ENCODE data around the gene GPR45. TPM values are rescaled to one million over a fixed set of nuclear protein-coding genes. Genes with fewer than 3 reads are reported as not detected.

GPR45 gene
- total and polyA plus RNA-seq, 9 of the 15 experiments (the other 6 are each of a cell fraction or from before 2014, with no cell fraction given) = not detected

DNA sequence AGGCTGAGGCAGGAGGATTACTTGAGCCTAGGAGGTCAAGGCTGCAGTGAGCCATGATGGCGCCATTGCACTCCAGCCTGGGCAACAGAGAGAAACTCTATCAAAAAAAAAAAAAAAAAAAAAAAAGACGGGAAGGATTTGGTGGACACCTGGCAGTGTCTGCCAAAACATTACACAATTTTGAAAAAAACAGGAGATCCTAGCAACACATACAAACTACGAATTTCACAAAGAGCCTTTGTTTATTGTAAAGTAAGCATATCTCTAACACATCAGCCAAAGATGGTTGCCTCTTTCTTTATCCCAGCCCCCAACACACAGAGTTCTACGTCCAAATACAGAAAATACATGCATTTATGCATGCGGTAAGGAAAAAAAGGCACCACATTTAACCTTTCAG lies 7.6 kb downstream of the GPR45 start:
- ChIA-PET POLR2A (no interaction called here), CTCF (ENCODE audit: low intra/inter-chr PET ratio) (no interaction called here)
- Histone ChIP-seq H4K20me1 (replicated peaks; ENCODE audit: control insufficient read depth, insufficient read depth, low read length) (no peaks in the 10 kb centered on the region), H3K9me3 (replicated peaks; ENCODE audit: control insufficient read depth, insufficient read depth, low read depth, low read length) (no peaks in the 10 kb centered on the region; the same call in 1 of the 2 replicates), H2AFZ (ENCODE audit: low read depth, low read length) (no peak overlapping the region), H3K4me1 (replicated peaks in 1 of 2; ENCODE audit: control insufficient read depth in 2 of 2, insufficient read depth in 2 of 2, low read length in 2 of 2) (no peaks in the 10 kb centered on the region; a peak in 1 of 5 replicates), H3K79me2 (ENCODE audit: control insufficient read depth, insufficient read depth, low read length) (no peaks in the 10 kb centered on the region), H3K9ac (ENCODE audit: insufficient read depth in 1 of 2, low read depth in 2 of 2, low read length in 2 of 2) (no peak overlapping the region), H3K27me3 (ENCODE audit: control insufficient read depth in 2 of 2, insufficient read depth in 2 of 2, low read length in 2 of 2) (peaks cover 11 to 23% of the 10 kb centered on the region in 2 experiments; a peak in 4 of 5 replicates), H3K4me2 (ENCODE audit: insufficient read depth, low read length) (no peak overlapping the region), H3K27ac (ENCODE audit: extremely low read depth, low read depth, low read length) (no peak overlapping the region), H3K4me3 (no peak overlapping the region), H3K9me1 (ENCODE audit: control insufficient read depth, insufficient read depth, low read length) (no peaks in the 10 kb centered on the region), H3K36me3 (ENCODE audit: control insufficient read depth, insufficient read depth, low read length) (no peaks in the 10 kb centered on the region)
- in situ Hi-C loops (cut with MboI) (no loop called here), intact Hi-C loops (cut with micrococcal nuclease) (no loop called here)
- no TSS peak for BruUV-seq (replicated peaks)
- FAIRE-seq (no peak), ATAC-seq (no peak), DNase-seq (ENCODE audit: extremely low read depth in 1 of 4, low spot score in 3 of 4) (no peak)
- 0% methylated on average over 3 of the region's 5 CpGs for WGBS (ENCODE audit: insufficient coverage, low coverage, missing lambda C conversion rate)
- no peak for TF ChIP-seq CHD7 (IDR thresholded peaks at IDR 0.05; ENCODE audit: low read depth, low read length)
- TF ChIP-seq MAFG (tag; conservative IDR thresholded peaks at IDR 0.05) = no peak
- TF ChIP-seq RBBP5 (IDR thresholded peaks at IDR 0.05; ENCODE audit: borderline replicate concordance, insufficient read depth, low read length, poor library complexity, severe bottlenecking) = no peak
- TF ChIP-seq ZNF408 (CRISPR knock-in tag; IDR thresholded peaks at IDR 0.05; ENCODE audit: low read depth) = no peak
- TF ChIP-seq, protein P1, sequence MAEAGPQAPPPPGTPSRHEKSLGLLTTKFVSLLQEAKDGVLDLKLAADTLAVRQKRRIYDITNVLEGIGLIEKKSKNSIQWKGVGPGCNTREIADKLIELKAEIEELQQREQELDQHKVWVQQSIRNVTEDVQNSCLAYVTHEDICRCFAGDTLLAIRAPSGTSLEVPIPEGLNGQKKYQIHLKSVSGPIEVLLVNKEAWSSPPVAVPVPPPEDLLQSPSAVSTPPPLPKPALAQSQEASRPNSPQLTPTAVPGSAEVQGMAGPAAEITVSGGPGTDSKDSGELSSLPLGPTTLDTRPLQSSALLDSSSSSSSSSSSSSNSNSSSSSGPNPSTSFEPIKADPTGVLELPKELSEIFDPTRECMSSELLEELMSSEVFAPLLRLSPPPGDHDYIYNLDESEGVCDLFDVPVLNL (CRISPR knock-in tag; IDR thresholded peaks at IDR 0.05; ENCODE audit: low read depth) = no peak
- no peak for TF ChIP-seq E2F8 (IDR thresholded peaks at IDR 0.05; ENCODE audit: low read depth, partially characterized antibody)
- no peak for TF ChIP-seq MTA2 (IDR thresholded peaks at IDR 0.05; ENCODE audit: low read depth)

Data from K562 (cell line).